NCI-H510A (cell line): Measurements from ENCODE around the gene GLDN.

Experiments used
- DNase-seq: peaks from one replicate; lab custom pipeline; 2025; lab: John Stamatoyannopoulos, UW

GLDN gene

DNA sequence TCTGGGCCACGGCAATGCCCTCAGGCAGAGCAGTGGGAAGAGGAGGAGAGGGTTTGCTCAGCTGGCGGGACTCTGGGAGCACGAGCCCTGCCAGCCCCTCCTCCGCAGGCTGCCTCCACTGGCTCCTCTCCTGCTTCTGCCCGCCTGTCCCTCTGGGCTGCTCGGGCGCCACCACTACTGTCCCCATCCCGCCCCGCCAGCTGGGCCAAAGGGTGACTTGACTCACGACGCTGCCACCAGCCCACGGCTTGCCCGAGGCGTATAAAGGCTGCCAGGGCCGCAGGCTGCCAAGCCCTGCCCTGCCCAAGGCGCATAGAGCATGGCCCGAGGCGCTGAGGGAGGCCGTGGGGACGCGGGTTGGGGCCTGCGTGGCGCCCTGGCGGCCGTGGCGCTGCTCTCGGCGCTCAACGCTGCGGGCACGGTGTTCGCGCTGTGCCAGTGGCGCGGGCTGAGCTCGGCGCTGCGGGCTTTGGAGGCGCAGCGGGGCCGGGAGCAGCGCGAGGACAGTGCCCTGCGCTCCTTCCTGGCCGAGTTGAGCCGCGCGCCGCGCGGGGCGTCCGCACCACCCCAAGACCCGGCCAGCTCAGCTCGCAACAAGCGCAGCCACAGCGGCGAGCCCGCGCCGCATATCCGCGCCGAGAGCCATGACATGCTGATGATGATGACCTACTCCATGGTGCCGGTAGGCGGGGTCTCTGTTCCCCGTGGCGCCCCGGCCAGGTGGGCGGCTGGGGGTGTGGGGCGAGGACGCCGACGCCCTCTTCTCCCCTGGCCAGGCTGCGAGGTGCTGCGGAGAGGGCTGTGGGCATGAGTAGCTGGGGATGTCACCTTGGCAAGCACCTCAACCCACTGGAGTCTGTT lies at the start of gene GLDN:
TSS of gene GLDN (plus strand) at position 290 of the 861 bp plus-strand sequence. CDS start at position 320, 30 bp downstream.
- DNase-seq: no peak

GRCh38 chr15:51298620-51299019 lies 42.8 kb upstream of the GLDN start:
- no peak for DNase-seq

DNA sequence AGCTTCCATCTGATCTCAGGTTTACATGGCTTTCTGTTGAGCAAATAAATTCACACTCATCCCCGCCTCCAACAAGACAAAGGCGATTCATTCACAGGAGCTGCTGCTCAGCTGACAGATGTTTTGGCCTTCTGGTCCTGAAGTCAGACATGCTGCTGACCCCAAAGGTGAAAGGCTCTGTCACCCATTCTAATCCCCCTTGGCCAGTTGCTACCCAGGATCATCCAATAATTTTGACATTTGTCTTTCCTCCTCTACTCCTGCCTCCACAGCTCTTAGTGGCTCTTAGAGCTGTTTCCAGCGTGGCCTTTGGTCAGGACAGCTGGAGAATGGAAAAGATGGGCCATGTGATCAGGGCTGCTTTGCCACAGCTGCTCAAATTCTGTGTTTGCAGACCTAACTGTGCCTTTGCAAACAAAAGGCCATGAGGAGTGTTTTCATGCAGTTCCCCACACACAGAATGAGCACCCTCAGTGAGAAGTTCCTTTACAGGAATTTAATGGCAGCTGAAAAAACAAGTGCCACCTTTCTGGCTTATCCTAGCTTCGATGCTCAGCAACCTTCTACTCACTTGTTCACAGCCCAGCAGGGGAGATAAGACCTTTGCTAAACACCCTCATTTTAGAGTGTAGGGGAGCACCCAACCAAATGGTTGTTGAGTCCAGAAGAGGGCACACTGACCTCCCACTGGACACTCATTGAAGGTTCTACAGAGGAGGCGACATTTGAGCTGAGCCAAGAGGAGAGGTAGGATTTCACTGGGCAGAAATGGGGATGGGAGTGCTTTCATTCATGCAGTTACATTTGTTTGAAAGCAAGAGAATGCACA lies 42.1 kb upstream of the GLDN start:
- peak; percentile 42 for DNase-seq

- no peak for DNase-seq
Observed at GRCh38 chr15:51302480-51302879, 39.0 kb upstream of the GLDN start.

DNA sequence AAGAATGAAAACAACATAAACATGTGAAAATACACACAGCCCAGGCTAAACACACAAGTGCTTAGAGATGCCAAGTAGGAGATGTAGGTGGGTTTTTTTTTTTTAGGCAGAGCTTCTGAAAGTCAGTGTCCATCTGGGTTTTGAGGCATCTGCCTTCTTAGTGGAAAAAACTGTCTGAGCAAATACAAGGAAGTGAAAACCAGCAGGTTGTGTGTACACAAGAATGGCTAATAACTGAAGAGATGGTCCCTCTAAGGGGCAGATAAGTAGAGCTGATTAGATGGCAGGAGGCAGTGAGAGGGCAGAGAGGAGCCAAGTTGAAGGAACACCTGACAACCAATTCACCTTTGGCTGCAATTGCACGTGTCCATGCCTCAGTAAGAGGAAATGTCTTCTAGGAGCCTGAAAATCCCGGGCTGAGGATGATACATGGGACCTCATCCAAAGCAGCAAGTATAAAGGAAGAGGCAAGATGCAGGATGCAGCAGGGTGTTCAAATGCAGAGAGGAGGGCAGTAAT lies 37.9 kb upstream of the GLDN start:
- no peak for DNase-seq

DNA sequence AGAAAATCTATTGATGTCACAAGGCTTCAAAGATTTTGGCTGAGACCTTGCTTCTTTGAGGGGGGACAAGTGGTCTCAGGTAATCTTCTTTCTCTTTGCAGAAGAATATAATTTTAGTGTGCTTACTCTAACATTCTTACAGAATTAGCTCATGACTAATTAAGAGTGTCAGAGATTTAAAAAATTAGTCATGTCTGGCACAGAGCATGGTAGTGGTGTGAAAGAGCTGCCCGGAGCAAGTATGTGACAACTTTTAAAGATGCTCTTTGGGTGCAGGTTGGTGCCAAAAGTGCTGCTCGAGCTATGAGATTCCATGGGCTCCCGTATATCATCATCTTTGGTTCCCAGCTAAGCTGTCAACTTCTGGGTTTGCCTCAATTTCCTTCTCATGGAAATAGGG lies 34.1 kb upstream of the GLDN start:
- DNase-seq: no peak

GRCh38 chr15:51307811-51308210 lies 33.6 kb upstream of the GLDN start:
- DNase-seq: no peak

GRCh38 chr15:51310064-51310463 lies 31.4 kb upstream of the GLDN start:
- DNase-seq: no peak

GRCh38 chr15:51311510-51311909 lies 29.9 kb upstream of the GLDN start:
- no peak for DNase-seq

- DNase-seq: no peak
Observed at GRCh38 chr15:51312166-51313073, 29.0 kb upstream of the GLDN start.

GRCh38 chr15:51313074-51313393 lies 28.4 kb upstream of the GLDN start:
- DNase-seq: no peak

- no peak for DNase-seq
Observed at GRCh38 chr15:51313644-51314280, 27.7 kb upstream of the GLDN start.

GRCh38 chr15:51314391-51315337 lies 26.8 kb upstream of the GLDN start:
- DNase-seq: no peak

- DNase-seq: no peak
Observed at GRCh38 chr15:51315726-51316125, 25.7 kb upstream of the GLDN start.

DNA sequence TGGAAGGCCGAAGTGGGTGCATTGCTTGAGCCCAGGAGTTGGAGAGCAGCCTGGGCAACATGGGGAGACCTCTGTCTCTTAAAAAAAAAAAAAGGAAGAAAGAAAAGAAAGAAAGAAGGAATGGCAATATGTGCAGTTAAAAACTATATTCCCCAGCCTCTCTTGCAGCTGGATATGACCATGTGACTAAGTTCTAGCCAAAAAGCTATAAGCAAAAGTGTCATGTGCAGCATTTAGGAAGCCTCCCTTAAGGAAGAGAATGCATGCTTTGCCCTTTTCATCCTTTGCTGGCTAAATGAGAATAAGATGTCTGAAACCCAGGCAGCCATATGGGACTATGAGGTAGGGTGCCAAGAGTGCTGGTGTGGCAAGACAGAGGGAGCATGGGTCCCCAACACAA lies 24.8 kb upstream of the GLDN start:
- DNase-seq: no peak

- no peak for DNase-seq
Observed at GRCh38 chr15:51318382-51319150, 22.9 kb upstream of the GLDN start.

GRCh38 chr15:51319539-51319938 lies 21.9 kb upstream of the GLDN start:
- DNase-seq: no peak

DNA sequence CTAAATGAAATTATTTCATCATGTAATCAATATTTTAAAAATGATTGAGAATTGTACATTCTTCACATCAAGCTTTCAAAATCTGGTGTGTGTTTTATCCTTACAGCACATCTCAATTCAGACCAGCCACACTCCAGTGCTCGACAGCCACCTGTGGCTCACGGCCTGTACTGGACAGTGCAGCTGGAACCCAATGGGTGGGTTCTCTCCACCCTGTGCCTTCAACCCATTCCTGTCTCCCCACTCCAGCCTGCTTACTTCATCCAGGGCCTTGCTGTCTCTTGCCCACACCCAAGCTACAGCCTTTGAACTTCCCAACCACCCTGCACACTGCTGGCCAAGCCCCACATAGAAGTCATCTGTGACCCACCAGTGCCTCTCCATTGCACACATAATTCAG lies 20.6 kb upstream of the GLDN start:
- DNase-seq: no peak

GRCh38 chr15:51321316-51321715 lies 20.1 kb upstream of the GLDN start:
- DNase-seq: no peak
